Tibial nerve (tissue), 4 donors: ENCODE results near the gene G6PC2. TPM values are rescaled to one million over a fixed set of nuclear protein-coding genes. Genes with fewer than 3 reads are reported as not detected.
"Not testable (repeated sequence)": the region's sequence is repeated elsewhere in the genome, so short reads cannot be mapped to it uniquely, and the experiment has no call there.

Experiments
- DNase-seq, 2 donors: peaks; one replicate each; pipeline ENCODE4 v3.0.0-alpha.2; 2019; ENCODE audit warnings: low spot score in 2 of 2
- H3K27ac ChIP-seq, 4 donors: fragments of 200-600 bp; sonication (generic) in 3 of 4; one replicate each; pipeline ENCODE4 v1.5.1; 2017 to 2019; ENCODE audit warnings: mild to moderate bottlenecking in 1 of 4
- H3K27me3 ChIP-seq, 2 donors: fragments of 200-600 bp; sonication (generic) in 1 of 2; one replicate each; pipeline versions ENCODE4 v1.5.1 to v1.6.0; 2017 to 2019
- H3K36me3 ChIP-seq, 3 donors: fragments of 200-600 bp; sonication (generic); one replicate each; pipeline ENCODE4 v1.5.1; 2018 to 2019
- H3K4me1 ChIP-seq, 4 donors: fragments of 200-600 bp; sonication (generic) in 3 of 4; one replicate each; pipeline ENCODE4 v1.5.1; 2017 to 2019
- H3K4me3 ChIP-seq, 4 donors: fragments of 200-600 bp; sonication (generic) in 3 of 4; one replicate each; pipeline ENCODE4 v1.5.1; 2017 to 2019; ENCODE audit warnings: mild to moderate bottlenecking in 1 of 4, moderate library complexity in 1 of 4
- H3K9me3 ChIP-seq, 4 donors: fragments of 200-600 bp; sonication (generic) in 3 of 4; one replicate each; pipeline ENCODE4 v1.5.1; 2017 to 2019
- CTCF ChIP-seq, 5 experiments: fragments of 200-600 bp in 3 of 5; fragments of 450-650 bp in 2 of 5; sonication (generic) in 3 of 5; IDR thresholded peaks; one replicate each; pipeline ENCODE4 v1.5.1; 2016 to 2019; ENCODE audit warnings: antibody characterized with exemption in 5 of 5, mild to moderate bottlenecking in 3 of 5, moderate library complexity in 2 of 5
- EP300 ChIP-seq, 2 donors: sonication (generic); formaldehyde crosslinking; IDR thresholded peaks; one replicate each; pipeline ENCODE4 v1.6.1; 2017; ENCODE audit warnings: antibody characterized with exemption in 2 of 2, mild to moderate bottlenecking in 1 of 2
- POLR2A ChIP-seq, 2 donors: fragments of 450-650 bp; IDR thresholded peaks; one replicate each; pipeline ENCODE4 v1.6.1; 2017; ENCODE audit warnings: antibody characterized with exemption in 2 of 2, mild to moderate bottlenecking in 2 of 2, moderate library complexity in 2 of 2
- WGBS, 2 donors: methylation state at CpG; one replicate each; pipeline ENCODE4 v1.1.5; 2018; 5-methylcytosine and 5-hydroxymethylcytosine counted together
- total RNA-seq, 4 donors: library from RNA; depleted of rRNA; stranded (reverse); fragments of >200 nt; gene quantifications; one replicate each; pipeline ENCODE4 v1.1.0, GENCODE V29; 2016

The G6PC2 gene
- total RNA-seq, 4 donors from 2014 or later = not detected

DNA sequence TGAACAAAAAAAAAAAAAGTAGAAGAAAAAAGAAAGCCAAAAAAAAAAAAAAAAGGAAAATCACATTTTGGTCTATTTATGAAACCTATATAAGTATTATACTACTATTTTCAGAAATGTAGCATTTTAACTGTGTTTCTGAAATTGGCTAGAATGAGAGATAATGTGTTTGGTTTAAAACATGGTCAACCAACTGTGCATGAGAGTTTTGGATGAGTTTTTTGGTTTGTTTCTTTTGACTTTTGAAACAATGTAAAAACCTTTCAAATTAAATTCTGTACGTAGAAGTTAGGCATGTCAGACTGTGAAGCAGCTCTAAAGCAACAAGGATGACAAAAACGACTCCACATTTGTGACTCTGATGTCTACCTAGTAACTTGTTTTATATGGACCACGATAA, 45.5 kb upstream of the G6PC2 start:
- WGBS, 2 donors = 96 to 97% methylated on average over 3 of the region's 3 CpGs
- Histone ChIP-seq H3K4me1 (no peaks in the 10 kb centered on the region), H3K36me3 (no peaks in the 10 kb centered on the region), H3K27me3 (no peaks in the 10 kb centered on the region), H3K4me3 (no peak overlapping the region), H3K9me3 (no peaks in the 10 kb centered on the region), H3K27ac (no peak overlapping the region)
- no peak for DNase-seq
- TF ChIP-seq EP300 (IDR thresholded peaks at IDR 0.05) = no peak
- no peak for TF ChIP-seq CTCF (IDR thresholded peaks at IDR 0.05)
- TF ChIP-seq POLR2A (IDR thresholded peaks at IDR 0.05) = no peak

GRCh38 chr2:168858146-168858545, 42.9 kb upstream of the G6PC2 start:
- Histone ChIP-seq H3K27ac (no peak overlapping the region), H3K27me3 (no peaks in the 10 kb centered on the region), H3K4me1 (no peaks in the 10 kb centered on the region), H3K9me3 (no peaks in the 10 kb centered on the region), H3K4me3 (no peak overlapping the region), H3K36me3 (peaks cover 0 to 8% (median 0%) of the 10 kb centered on the region in 3 donors)
- 97% methylated on average over 2 of the region's 2 CpGs for WGBS, 2 donors
- TF ChIP-seq POLR2A (IDR thresholded peaks at IDR 0.05) = no peak
- no peak for TF ChIP-seq CTCF (IDR thresholded peaks at IDR 0.05)
- no peak for TF ChIP-seq EP300 (IDR thresholded peaks at IDR 0.05)
- DNase-seq = no peak

GRCh38 chr2:168867164-168867563, 33.9 kb upstream of the G6PC2 start:
- not testable (repeated sequence) for DNase-seq, H3K27ac ChIP-seq, H3K4me3 ChIP-seq, H3K4me1 ChIP-seq, H3K27me3 ChIP-seq, H3K9me3 ChIP-seq
- WGBS, 2 donors = 92 to 96% methylated on average over 1 of the region's 1 CpG
- H3K36me3 ChIP-seq = peaks cover 0 to 20% (median 0%) of the 10 kb centered on the region in 3 donors

GRCh38 chr2:168870369-168870768, 30.7 kb upstream of the G6PC2 start:
- not testable (repeated sequence) for DNase-seq, H3K36me3 ChIP-seq, H3K4me1 ChIP-seq, H3K27ac ChIP-seq, H3K9me3 ChIP-seq, H3K27me3 ChIP-seq, H3K4me3 ChIP-seq
- WGBS, 2 donors = 100% methylated on average over 1 of the region's 1 CpG

- H3K27me3 ChIP-seq, H3K4me3 ChIP-seq, H3K36me3 ChIP-seq, H3K9me3 ChIP-seq, H3K27ac ChIP-seq, DNase-seq, H3K4me1 ChIP-seq: not testable (repeated sequence)
- WGBS, 2 donors = 98 to 99% methylated on average over 4 of the region's 4 CpGs
Measured at GRCh38 chr2:168870824-168871223, 30.3 kb upstream of the G6PC2 start.

- DNase-seq = no peak
- TF ChIP-seq CTCF (IDR thresholded peaks at IDR 0.05) = no peak
- Histone ChIP-seq H3K4me1 (no peaks in the 10 kb centered on the region), H3K36me3 (no peaks in the 10 kb centered on the region), H3K9me3 (no peaks in the 10 kb centered on the region), H3K27ac (no peak overlapping the region), H3K4me3 (no peak overlapping the region), H3K27me3 (no peaks in the 10 kb centered on the region)
- WGBS, 2 donors = 65 to 74% methylated on average over 6 of the region's 6 CpGs
Measured at GRCh38 chr2:168874368-168875054, 26.6 kb upstream of the G6PC2 start.

DNA sequence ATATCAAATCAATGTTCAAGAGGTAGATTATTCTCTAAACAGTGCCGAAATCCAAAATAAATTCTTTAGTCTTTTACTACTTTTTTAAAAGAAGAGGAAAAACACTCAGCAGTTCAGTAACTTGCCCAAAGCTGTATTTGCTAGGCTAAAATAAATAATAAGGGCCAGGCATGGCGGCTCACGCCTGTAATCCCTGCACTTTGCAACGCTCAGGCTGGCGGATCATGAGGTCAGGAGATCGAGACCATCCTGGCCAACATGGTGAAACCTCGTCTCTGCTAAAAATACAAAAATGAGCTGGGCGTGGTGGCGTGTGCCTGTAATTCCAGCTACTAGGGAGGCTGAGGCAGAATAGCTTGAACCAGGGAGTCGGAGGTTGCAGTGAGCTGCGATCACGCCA, 18.9 kb upstream of the G6PC2 start:
- H3K27me3 ChIP-seq, H3K36me3 ChIP-seq, H3K27ac ChIP-seq, H3K9me3 ChIP-seq, DNase-seq, H3K4me3 ChIP-seq, H3K4me1 ChIP-seq: not testable (repeated sequence)
- WGBS, 2 donors = 96 to 98% methylated on average over 12 of the region's 12 CpGs
